OCI-LY7 (cell line): ENCODE data around the gene N4BP2. TPM values are rescaled to one million over a fixed set of nuclear protein-coding genes. Genes with fewer than 3 reads are reported as not detected.

ENCODE experiments used
- BruUV-seq: library from RNA; stranded (reverse); fragments of 400-500 nt; replicated peaks from 2 replicates; lab custom pipeline; 2021; lab: Mats Ljungman, UMichigan
- CTCF ChIA-PET: fragments of 300-600 bp; sonication (Branson Sonifier 250); formaldehyde crosslinking; loops from one replicate; lab custom pipeline; 2022; ENCODE audit warnings: antibody characterized with exemption; ENCODE audit not compliant: unreplicated experiment; lab: Charles Lee
- POLR2A ChIA-PET: fragments of 300-600 bp; sonication (Branson Sonifier 250); formaldehyde crosslinking; loops from one replicate; lab custom pipeline; 2022; ENCODE audit warnings: antibody characterized with exemption; lab: Charles Lee
- DNase-seq: peaks from one replicate; pipeline ENCODE4 v3.0.0-alpha.2; 2015; ENCODE audit warnings: low spot score
- H2AFZ ChIP-seq: fragments of 200-600 bp; sonication (generic), shearing (Covaris generic); 2 replicates; pipeline ENCODE4 v1.6.1; 2014; ENCODE audit warnings: mild to moderate bottlenecking, antibody characterized with exemption, low read length, moderate library complexity
- H3K27ac ChIP-seq: fragments of 200-600 bp; sonication (generic); 2 replicates; pipeline ENCODE4 v1.5.1; 2014; ENCODE audit warnings: mixed run types, low read depth, mild to moderate bottlenecking, moderate library complexity, low read length, inconsistent platforms; ENCODE audit not compliant: poor library complexity, severe bottlenecking
- H3K36me3 ChIP-seq: fragments of 200-600 bp; sonication (generic); 2 replicates; pipeline ENCODE4 v1.6.1; 2014; ENCODE audit warnings: mild to moderate bottlenecking, antibody characterized with exemption, low read length, moderate library complexity, mixed read lengths; ENCODE audit not compliant: insufficient read depth
- H3K4me1 ChIP-seq: fragments of 200-600 bp; sonication (generic); 2 replicates; pipeline ENCODE4 v1.5.1; 2014; ENCODE audit warnings: mild to moderate bottlenecking, low read length; ENCODE audit not compliant: insufficient read depth, poor library complexity, severe bottlenecking
- H3K4me2 ChIP-seq: fragments of 200-600 bp; sonication (generic); 2 replicates; pipeline ENCODE4 v1.6.1; 2014; ENCODE audit warnings: mild to moderate bottlenecking, low read length
- H3K4me3 ChIP-seq: fragments of 200-600 bp; sonication (generic); 2 replicates; pipeline ENCODE4 v1.5.1; 2014; ENCODE audit warnings: mild to moderate bottlenecking, low read depth, low read length; ENCODE audit not compliant: poor library complexity, severe bottlenecking
- H3K79me2 ChIP-seq: fragments of 200-600 bp; sonication (generic); 2 replicates; pipeline ENCODE4 v1.6.1; 2016; ENCODE audit warnings: low read depth, mild to moderate bottlenecking, low read length, moderate library complexity, mixed read lengths; ENCODE audit not compliant: insufficient read depth
- H3K9me2 ChIP-seq: fragments of 200-600 bp; sonication (generic); 2 replicates; pipeline ENCODE4 v1.6.1; 2016; ENCODE audit warnings: mild to moderate bottlenecking, low read length, mixed read lengths; ENCODE audit not compliant: insufficient read depth
- H3K9me3 ChIP-seq: fragments of 200-600 bp; sonication (generic); 2 replicates; pipeline ENCODE4 v1.6.1; 2014; ENCODE audit warnings: mild to moderate bottlenecking, mixed run types, low read length, mixed read lengths
- H4K20me1 ChIP-seq: fragments of 200-600 bp; sonication (generic); 2 replicates; pipeline ENCODE4 v1.6.1; 2014; ENCODE audit warnings: mild to moderate bottlenecking, antibody characterized with exemption, low read length, moderate library complexity, mixed read lengths; ENCODE audit not compliant: insufficient read depth
- CTCF ChIP-seq: fragments of 200-600 bp; sonication (generic); conservative IDR thresholded peaks from 2 replicates; pipeline ENCODE4 v1.5.1; 2014; ENCODE audit warnings: mild to moderate bottlenecking, antibody characterized with exemption, low read length, moderate library complexity, mixed read lengths
- EZH2phosphoT487 ChIP-seq: fragments of 200-600 bp; sonication (generic); IDR thresholded peaks from 2 replicates; pipeline ENCODE4 v1.6.1; 2018; ENCODE audit warnings: low read depth, borderline replicate concordance, mild to moderate bottlenecking, mixed run types, antibody characterized with exemption, low read length, moderate library complexity, mixed read lengths
- intact Hi-C: fragments of 100-400 bp; cut with micrococcal nuclease; formaldehyde crosslinking; loops from one replicate; pipeline ENCODE4 v1.10.0; 2022; ENCODE audit not compliant: unreplicated experiment
- total RNA-seq, 2 experiments: library from RNA; depleted of rRNA in 1 of 2; stranded (reverse); fragments of >200 nt in 1 of 2; shearing (Covaris generic) in 1 of 2; gene quantifications; 2 replicates each; pipeline ENCODE4 v1.2.3, GENCODE V29; 2014 to 2022

The N4BP2 gene
- total RNA-seq, 2 experiments from 2014 or later: 11.4 to 17.8 TPM

GRCh38 chr4:40177591-40177990 lies 120.9 kb downstream of the N4BP2 start:
- Histone ChIP-seq H3K9me2 (no peaks in the 10 kb centered on the region), H3K4me1 (peaks cover 47% of the 10 kb centered on the region), H3K27ac (no peak overlapping the region), H2AFZ (peak overlapping the region; percentile 65), H4K20me1 (no peaks in the 10 kb centered on the region), H3K4me3 (no peak overlapping the region), H3K4me2 (peak overlapping the region; percentile 47; the same call in 1 of the 2 replicates), H3K9me3 (no peaks in the 10 kb centered on the region), H3K79me2 (no peaks in the 10 kb centered on the region), H3K36me3 (no peaks in the 10 kb centered on the region)
- no peak for TF ChIP-seq EZH2phosphoT487
- TF ChIP-seq CTCF: no peak
- DNase-seq: no peak
- BruUV-seq: no TSS peak
- intact Hi-C loops: no loop called here
- POLR2A ChIA-PET: interaction anchor here (0.6 to 1.2 kb wide), 3 partner anchors 9 to 747 kb away, joined by 3 to 4 read pairs (median 3); no protein-coding TSS in a partner anchor
- CTCF ChIA-PET: no interaction called here

- ChIA-PET POLR2A (interaction anchor here (1.1 to 1.3 kb wide), 2 partner anchors 16 to 33 kb away, joined by 3 to 4 read pairs; no protein-coding TSS in a partner anchor), CTCF (no interaction called here)
- peak overlapping the region; percentile 65; the same call in 1 of the 2 replicates for H2AFZ ChIP-seq
Measured at GRCh38 chr4:40178672-40179071, 122.0 kb downstream of the N4BP2 start.

More at GRCh38 chr4:40178672-40179071, 122.0 kb downstream of the N4BP2 start:
- Histone ChIP-seq H3K36me3 (no peaks in the 10 kb centered on the region), H3K4me2 (peak overlapping the region; percentile 47), H3K79me2 (no peaks in the 10 kb centered on the region), H3K9me2 (no peaks in the 10 kb centered on the region), H4K20me1 (no peaks in the 10 kb centered on the region), H3K9me3 (no peaks in the 10 kb centered on the region), H3K4me3 (no peak overlapping the region), H3K27ac (no peak overlapping the region), H3K4me1 (peaks cover 47% of the 10 kb centered on the region)
- BruUV-seq: no TSS peak
- TF ChIP-seq CTCF (no peak), EZH2phosphoT487 (no peak)
- intact Hi-C loops: no loop called here
- no peak for DNase-seq
